Activated CD4-positive, alpha-beta T cell treated with anti-CD3 and anti-CD28 coated beads for 36 hours (primary cell): ENCODE measurements around the gene MOB1B. TPM values are rescaled to one million over a fixed set of nuclear protein-coding genes. Genes with fewer than 3 reads are reported as not detected.
A peak's percentile ranks its signal among the peaks of the same experiment; 100 is the strongest.
"Not testable (repeated sequence)": the region's sequence is repeated elsewhere in the genome, so short reads cannot be mapped to it uniquely, and the experiment has no call there.

Experiments
- ATAC-seq: fragments of 200-7000 bp; cut with Tn5 transposase; one replicate; pipeline ENCODE4 v1.10.0; 2021; ENCODE audit warnings: mild to moderate bottlenecking, moderate library complexity
- CTCF ChIA-PET: fragments of 350-600 bp; sonication (Branson Sonifier 250); formaldehyde crosslinking; loops from one replicate; lab custom pipeline; 2021; ENCODE audit warnings: antibody characterized with exemption; lab: Charles Lee
- POLR2A ChIA-PET: fragments of 350-600 bp; sonication (Branson Sonifier 250); formaldehyde crosslinking; loops from one replicate; lab custom pipeline; 2021; ENCODE audit warnings: antibody characterized with exemption, inconsistent platforms; lab: Charles Lee
- DNase-seq: peaks from one replicate; pipeline ENCODE4 v3.0.0-alpha.2; 2020
- H3K27ac Mint-ChIP-seq: one replicate; pipeline ENCODE4 v1.8.0; 2021; ENCODE audit warnings: mixed read lengths
- H3K27me3 Mint-ChIP-seq: one replicate; pipeline ENCODE4 v1.8.0; 2021; ENCODE audit warnings: mixed read lengths
- H3K36me3 Mint-ChIP-seq: one replicate; pipeline ENCODE4 v1.8.0; 2021; ENCODE audit warnings: low read depth, mixed read lengths
- H3K4me1 Mint-ChIP-seq: one replicate; pipeline ENCODE4 v1.8.0; 2021; ENCODE audit warnings: mixed read lengths
- H3K4me3 Mint-ChIP-seq: one replicate; pipeline ENCODE4 v1.8.0; 2021; ENCODE audit warnings: mild to moderate bottlenecking, moderate library complexity, mixed read lengths
- H3K9me3 Mint-ChIP-seq: one replicate; pipeline ENCODE4 v1.8.0; 2021; ENCODE audit warnings: low read depth, mixed read lengths
- intact Hi-C, 2 experiments: fragments of 100-400 bp; cut with DNase I in 1 of 2; cut with micrococcal nuclease in 1 of 2; formaldehyde crosslinking; loops; one replicate each; pipeline versions ENCODE4 v1.14.2 to v1.15.1; 2022 to 2024; cut with DNase I, micrococcal nuclease
- total RNA-seq, 2 experiments: library from RNA; stranded (reverse); gene quantifications; one replicate each; pipeline ENCODE4 v1.2.3, GENCODE V29; 2021

The MOB1B gene
- total RNA-seq, 2 experiments from 2014 or later = 18.5 to 21.9 TPM

- ATAC-seq (no peak), DNase-seq (no peak)
- POLR2A ChIA-PET = interaction anchor here (0.6 to 2.7 kb wide), 2 partner anchors 11 to 67 kb away, joined by 13 to 20 read pairs; no protein-coding TSS in a partner anchor
- Mint-ChIP-seq H3K36me3 (peaks cover 40% of the 10 kb centered on the region), H3K27me3 (no peaks in the 10 kb centered on the region), H3K9me3 (peaks cover under 1% of the 10 kb centered on the region), H3K4me3 (peak overlapping the region; percentile 96), H3K4me1 (peaks cover 48% of the 10 kb centered on the region), H3K27ac (peak overlapping the region; percentile 92)
- intact Hi-C loops = loop anchor here in 1 of 2 experiments (1.0 to 5.0 kb wide), 4 partner anchors 12 to 157 kb away; partner anchors contain the start of genes GRSF1 and MOB1B
- CTCF ChIA-PET = interaction anchor here (0.6 to 6.2 kb wide), 3 partner anchors 15 to 344 kb away, joined by 3 to 67 read pairs (median 3); no protein-coding TSS in a partner anchor
These were observed 92.4 kb downstream of the MOB1B start for GRCh38 chr4:70994387-70995099.

- ChIA-PET POLR2A (interaction anchor here (0.5 to 1.0 kb wide), 4 partner anchors 8 to 173 kb away, joined by 3 to 6 read pairs (median 3); no protein-coding TSS in a partner anchor), CTCF (interaction anchor here (1.2 to 6.2 kb wide), 4 partner anchors 9 to 23 kb away, joined by 3 to 67 read pairs (median 6); no protein-coding TSS in a partner anchor)
- ATAC-seq = peak; percentile 34
- intact Hi-C loops = no loop called here
- Mint-ChIP-seq H3K27ac (peak overlapping the region; percentile 92), H3K9me3 (peaks cover 8% of the 10 kb centered on the region), H3K4me1 (peaks cover 59% of the 10 kb centered on the region), H3K36me3 (peaks cover 55% of the 10 kb centered on the region), H3K27me3 (no peaks in the 10 kb centered on the region), H3K4me3 (peak overlapping the region; percentile 96)
- DNase-seq = peak; percentile 65
These were observed 93.8 kb downstream of the MOB1B start for GRCh38 chr4:70996018-70996360.

- peak overlapping the region; percentile 96 for H3K4me3 Mint-ChIP-seq
These were observed 94.9 kb downstream of the MOB1B start for GRCh38 chr4:70997036-70997435.

GRCh38 chr4:70997546-70997945 is 95.4 kb downstream of the MOB1B start:
- Mint-ChIP-seq H3K4me1 (peaks cover 70% of the 10 kb centered on the region), H3K36me3 (peaks cover 69% of the 10 kb centered on the region), H3K4me3 (peak overlapping the region; percentile 96), H3K27ac (peak overlapping the region; percentile 92), H3K9me3 (peaks cover 17% of the 10 kb centered on the region), H3K27me3 (no peaks in the 10 kb centered on the region)
- intact Hi-C loops = no loop called here
- ATAC-seq (no peak), DNase-seq (no peak)
- ChIA-PET POLR2A (no interaction called here), CTCF (interaction anchor here (0.6 to 6.2 kb wide), 4 partner anchors 9 to 263 kb away, joined by 3 to 67 read pairs (median 4); no protein-coding TSS in a partner anchor)

More at GRCh38 chr4:70997036-70997435, 94.9 kb downstream of the MOB1B start:
- intact Hi-C loops = no loop called here
- POLR2A ChIA-PET = no interaction called here
- Mint-ChIP-seq H3K27me3 (no peaks in the 10 kb centered on the region), H3K36me3 (peaks cover 65% of the 10 kb centered on the region), H3K4me1 (peaks cover 68% of the 10 kb centered on the region), H3K27ac (peak overlapping the region; percentile 92), H3K9me3 (peaks cover 17% of the 10 kb centered on the region)
- CTCF ChIA-PET = interaction anchor here (0.7 to 6.2 kb wide), 6 partner anchors 8 to 262 kb away, joined by 3 to 67 read pairs (median 4); no protein-coding TSS in a partner anchor
- no peak for DNase-seq
- no peak for ATAC-seq

- H3K4me3 Mint-ChIP-seq, intact Hi-C loops, ATAC-seq, H3K27ac Mint-ChIP-seq, H3K27me3 Mint-ChIP-seq, POLR2A ChIA-PET, DNase-seq: not testable (repeated sequence)
- H3K4me1 Mint-ChIP-seq = peaks cover 89% of the 10 kb centered on the region
- peaks cover 17% of the 10 kb centered on the region for H3K9me3 Mint-ChIP-seq
- CTCF ChIA-PET = interaction anchor here (2.6 kb wide), 1 partner anchor 10 kb away, joined by 12 read pairs; no protein-coding TSS in a partner anchor
- peaks cover 73% of the 10 kb centered on the region for H3K36me3 Mint-ChIP-seq
These were observed 97.5 kb downstream of the MOB1B start for GRCh38 chr4:70999639-71000038.

- POLR2A ChIA-PET, H3K4me3 Mint-ChIP-seq, intact Hi-C loops, H3K27me3 Mint-ChIP-seq, DNase-seq, ATAC-seq: not testable (repeated sequence)
- Mint-ChIP-seq H3K4me1 (peaks cover 83% of the 10 kb centered on the region), H3K9me3 (peaks cover 17% of the 10 kb centered on the region), H3K27ac (peak overlapping the region; percentile 49), H3K36me3 (peaks cover 62% of the 10 kb centered on the region)
- CTCF ChIA-PET = interaction anchor here (1.8 to 2.6 kb wide), 2 partner anchors 8 to 24 kb away, joined by 3 to 12 read pairs; no protein-coding TSS in a partner anchor
These were observed 99.2 kb downstream of the MOB1B start for GRCh38 chr4:71001363-71001762.

- intact Hi-C loops = no loop called here
- POLR2A ChIA-PET = interaction anchor here (0.6 to 2.8 kb wide), 3 partner anchors 8 to 176 kb away, joined by 4 to 13 read pairs (median 6); partner anchors contain the start of gene DCK
- H3K9me3 Mint-ChIP-seq = peaks cover 17% of the 10 kb centered on the region
- peak overlapping the region; percentile 21 for H3K4me3 Mint-ChIP-seq
- peak; percentile 48 for ATAC-seq
- peaks cover 84% of the 10 kb centered on the region for H3K4me1 Mint-ChIP-seq
- CTCF ChIA-PET = interaction anchor here (0.9 to 1.5 kb wide), 4 partner anchors 8 to 42 kb away, joined by 3 to 6 read pairs (median 3); partner anchors contain the start of gene DCK
- peak; percentile 79 for DNase-seq
- no peaks in the 10 kb centered on the region for H3K27me3 Mint-ChIP-seq
- peak overlapping the region; percentile 81 for H3K27ac Mint-ChIP-seq
- H3K36me3 Mint-ChIP-seq = peaks cover 45% of the 10 kb centered on the region
These were observed 102.2 kb downstream of the MOB1B start for GRCh38 chr4:71004281-71004851.

GRCh38 chr4:71005025-71005424 is 102.9 kb downstream of the MOB1B start:
- intact Hi-C loops = loop anchor here in 1 of 2 experiments (5.0 kb wide), 2 partner anchors 168 to 298 kb away; partner anchors contain the start of gene GRSF1
- H3K27me3 Mint-ChIP-seq, ATAC-seq, DNase-seq, H3K4me3 Mint-ChIP-seq: not testable (repeated sequence)
- Mint-ChIP-seq H3K4me1 (peaks cover 84% of the 10 kb centered on the region), H3K9me3 (peaks cover 15% of the 10 kb centered on the region), H3K27ac (peak overlapping the region; percentile 81), H3K36me3 (peaks cover 39% of the 10 kb centered on the region)
- ChIA-PET POLR2A (interaction anchor here (0.6 to 2.8 kb wide), 3 partner anchors 9 to 161 kb away, joined by 3 to 13 read pairs (median 6); partner anchors contain the start of gene DCK), CTCF (interaction anchor here (1.1 to 1.5 kb wide), 2 partner anchors 9 to 10 kb away, joined by 4 to 6 read pairs; no protein-coding TSS in a partner anchor)

GRCh38 chr4:71006203-71006907 is 104.2 kb downstream of the MOB1B start:
- intact Hi-C loops = loop anchor here (1.0 to 5.0 kb wide), 6 partner anchors 12 to 318 kb away; partner anchors contain the start of genes GRSF1 (in 2 of the 2) and UTP3 (in 1 of the 2)

GRCh38 chr4:71008196-71008595 is 106.0 kb downstream of the MOB1B start:
- intact Hi-C loops = loop anchor here in 1 of 2 experiments (5.0 kb wide), 2 partner anchors 171 to 301 kb away; partner anchors contain the start of gene GRSF1
- Mint-ChIP-seq H3K36me3 (peaks cover 19% of the 10 kb centered on the region), H3K27me3 (no peaks in the 10 kb centered on the region), H3K4me1 (peaks cover 62% of the 10 kb centered on the region), H3K27ac (peak overlapping the region; percentile 61), H3K9me3 (no peaks in the 10 kb centered on the region), H3K4me3 (no peak overlapping the region)
- ATAC-seq (no peak), DNase-seq (no peak)
- ChIA-PET POLR2A (no interaction called here), CTCF (interaction anchor here (1.1 to 6.8 kb wide), 8 partner anchors 12 to 321 kb away, joined by 3 to 67 read pairs (median 6); partner anchors contain the start of genes DCK and RUFY3)

More at GRCh38 chr4:71006203-71006907, 104.2 kb downstream of the MOB1B start:
- peaks cover 6% of the 10 kb centered on the region for H3K9me3 Mint-ChIP-seq
- ChIA-PET CTCF (interaction anchor here (0.6 to 6.8 kb wide), 2 partner anchors 11 to 269 kb away, joined by 4 to 67 read pairs; partner anchors contain the start of gene DCK), POLR2A (interaction anchor here (0.6 to 2.8 kb wide), 2 partner anchors 12 to 203 kb away, joined by 4 to 13 read pairs; partner anchors contain the start of gene DCK)
- no peak for DNase-seq
- peak overlapping the region; percentile 25 for H3K4me3 Mint-ChIP-seq
- H3K4me1 Mint-ChIP-seq = peaks cover 80% of the 10 kb centered on the region
- peak; percentile 83 for ATAC-seq
- H3K27ac Mint-ChIP-seq = peak overlapping the region; percentile 81
- H3K36me3 Mint-ChIP-seq = peaks cover 25% of the 10 kb centered on the region
- H3K27me3 Mint-ChIP-seq = no peaks in the 10 kb centered on the region
